H9 (cell line): ENCODE measurements around the gene SLC17A3. TPM values are rescaled to one million over a fixed set of nuclear protein-coding genes. Genes with fewer than 3 reads are reported as not detected.

Experiments used
- DNase-seq: peaks from one replicate; pipeline ENCODE4 v3.0.0-alpha.2; 2017
- H2AFZ ChIP-seq: one replicate; pipeline ENCODE4 v1.6.1; 2013; ENCODE audit warnings: mild to moderate bottlenecking, low read length, control low read depth, moderate library complexity
- H2AK5ac ChIP-seq: 2 replicates; pipeline ENCODE4 v1.6.1; 2013; ENCODE audit warnings: low read length, control low read depth, mixed read lengths; ENCODE audit not compliant: insufficient read length
- H2BK120ac ChIP-seq: one replicate; pipeline ENCODE4 v1.6.1; 2013; ENCODE audit warnings: low read depth, mild to moderate bottlenecking, low read length, control low read depth, inconsistent platforms; ENCODE audit not compliant: poor library complexity, severe bottlenecking
- H2BK12ac ChIP-seq: 2 replicates; pipeline ENCODE4 v1.6.1; 2013; ENCODE audit warnings: low read length, control low read depth, mixed read lengths, low read depth; ENCODE audit not compliant: insufficient read length
- H2BK15ac ChIP-seq: 2 replicates; pipeline ENCODE4 v1.6.1; 2013; ENCODE audit warnings: low read depth, low read length, control low read depth
- H2BK20ac ChIP-seq: one replicate; pipeline ENCODE4 v1.6.1; 2013; ENCODE audit warnings: low read depth, mild to moderate bottlenecking, low read length, control low read depth, inconsistent platforms; ENCODE audit not compliant: poor library complexity, severe bottlenecking
- H2BK5ac ChIP-seq: 2 replicates; pipeline ENCODE4 v1.6.1; 2013; ENCODE audit warnings: low read length, control low read depth, mixed read lengths; ENCODE audit not compliant: insufficient read length
- H3K14ac ChIP-seq: 2 replicates; pipeline ENCODE4 v1.6.1; 2013; ENCODE audit warnings: low read length, control low read depth; ENCODE audit not compliant: insufficient read depth
- H3K18ac ChIP-seq: 2 replicates; pipeline ENCODE4 v1.6.1; 2013; ENCODE audit warnings: low read depth, mild to moderate bottlenecking, mixed read lengths, low read length, control low read depth; ENCODE audit not compliant: insufficient read length
- H3K23ac ChIP-seq: 2 replicates; pipeline ENCODE4 v1.6.1; 2013; ENCODE audit warnings: low read length, control low read depth, mixed read lengths, low read depth; ENCODE audit not compliant: insufficient read length
- H3K23me2 ChIP-seq: 2 replicates; pipeline ENCODE4 v1.6.1; 2013; ENCODE audit warnings: low read depth, mild to moderate bottlenecking, mixed read lengths, low read length, control low read depth; ENCODE audit not compliant: insufficient read length, poor library complexity, severe bottlenecking
- H3K27ac ChIP-seq: 2 replicates; pipeline ENCODE4 v1.5.1; 2013; ENCODE audit warnings: low read length, control low read depth, mixed read lengths, low read depth; ENCODE audit not compliant: insufficient read length
- H3K27me3 ChIP-seq: 2 replicates; pipeline ENCODE4 v1.6.1; 2013; ENCODE audit warnings: low read length, control low read depth, inconsistent platforms; ENCODE audit not compliant: insufficient read depth
- H3K4ac ChIP-seq: 2 replicates; pipeline ENCODE4 v1.6.1; 2013; ENCODE audit warnings: low read depth, mild to moderate bottlenecking, control low read depth, inconsistent platforms, low read length, moderate library complexity
- H3K4me1 ChIP-seq: 2 replicates; pipeline ENCODE4 v1.6.1; 2013; ENCODE audit warnings: low read length, control low read depth, inconsistent platforms; ENCODE audit not compliant: insufficient read depth
- H3K4me2 ChIP-seq: 2 replicates; pipeline ENCODE4 v1.6.1; 2013; ENCODE audit warnings: low read length, control low read depth, mixed read lengths; ENCODE audit not compliant: insufficient read length, insufficient read depth
- H3K56ac ChIP-seq: 2 replicates; pipeline ENCODE4 v1.6.1; 2013; ENCODE audit warnings: low read depth, mild to moderate bottlenecking, mixed read lengths, low read length, control low read depth; ENCODE audit not compliant: insufficient read length
- H3K79me1 ChIP-seq: 2 replicates; pipeline ENCODE4 v1.6.1; 2013; ENCODE audit warnings: low read depth, mild to moderate bottlenecking, moderate library complexity, low read length, control low read depth, inconsistent platforms; ENCODE audit not compliant: insufficient read depth, poor library complexity, severe bottlenecking
- H3K79me2 ChIP-seq: 2 replicates; pipeline ENCODE4 v1.6.1; 2013; ENCODE audit warnings: low read length, control low read depth, inconsistent platforms; ENCODE audit not compliant: insufficient read depth
- H3K9ac ChIP-seq: 2 replicates; pipeline ENCODE4 v1.6.1; 2013; ENCODE audit warnings: low read length, control low read depth, mixed read lengths; ENCODE audit not compliant: insufficient read length; ENCODE audit errors: extremely low read depth
- H3K9me3 ChIP-seq: one replicate; pipeline ENCODE4 v1.6.1; 2013; ENCODE audit warnings: low read depth, low read length, inconsistent platforms; ENCODE audit not compliant: control insufficient read depth
- H3T11ph ChIP-seq: one replicate; pipeline ENCODE4 v1.6.1; 2013; ENCODE audit warnings: mild to moderate bottlenecking, low read length, control low read depth, inconsistent platforms
- H4K20me1 ChIP-seq: one replicate; pipeline ENCODE4 v1.6.1; 2013; ENCODE audit not compliant: control insufficient read depth, insufficient read length, insufficient read depth
- H4K5ac ChIP-seq: 2 replicates; pipeline ENCODE4 v1.6.1; 2013; ENCODE audit warnings: low read depth, mild to moderate bottlenecking, mixed read lengths, low read length, control low read depth; ENCODE audit not compliant: insufficient read length
- H4K8ac ChIP-seq: replicated peaks from 2 replicates; pipeline ENCODE4 v1.6.1; 2013; ENCODE audit warnings: low read length, control low read depth, mixed read lengths, low read depth; ENCODE audit not compliant: insufficient read length
- H4K91ac ChIP-seq: 2 replicates; pipeline ENCODE4 v1.6.1; 2013; ENCODE audit warnings: low read depth, mild to moderate bottlenecking, moderate library complexity, mixed read lengths, low read length, control low read depth; ENCODE audit not compliant: insufficient read length
- H3K27ac Mint-ChIP-seq, 3 experiments: 2 replicates in 2 of 3; 3 replicates in 1 of 3; pipeline ENCODE4 v1.8.0; 2020 to 2021; ENCODE audit warnings: mixed read lengths in 3 of 3, mild to moderate bottlenecking in 1 of 3, moderate library complexity in 1 of 3
- H3K27me3 Mint-ChIP-seq: 2 replicates; pipeline ENCODE4 v1.8.0; 2021; ENCODE audit warnings: low read depth, mild to moderate bottlenecking, moderate library complexity, mixed read lengths
- H3K36me3 Mint-ChIP-seq, 3 experiments: 2 replicates in 2 of 3; 3 replicates in 1 of 3; pipeline ENCODE4 v1.8.0; 2020 to 2021; ENCODE audit warnings: low read depth in 3 of 3, mixed read lengths in 3 of 3; ENCODE audit not compliant: insufficient read depth in 1 of 3
- H3K4me1 Mint-ChIP-seq, 2 experiments: 2 replicates each; pipeline ENCODE4 v1.8.0; 2020; ENCODE audit warnings: mixed read lengths in 2 of 2
- H3K4me3 Mint-ChIP-seq, 2 experiments: 2 replicates in 1 of 2; 3 replicates in 1 of 2; pipeline ENCODE4 v1.8.0; 2020 to 2021; ENCODE audit warnings: mild to moderate bottlenecking in 2 of 2, mixed read lengths in 2 of 2, moderate library complexity in 1 of 2
- H3K9me3 Mint-ChIP-seq, 2 experiments: 2 replicates in 1 of 2; 3 replicates in 1 of 2; pipeline ENCODE4 v1.8.0; 2020; ENCODE audit warnings: mild to moderate bottlenecking in 2 of 2, mixed read lengths in 2 of 2, moderate library complexity in 1 of 2
- WGBS: extraction: QIAGEN DNeasy Blood & Tissue Kit; methylation state at CpG from one replicate; pipeline ENCODE4 v1.1.7; 2013; ENCODE audit warnings: missing lambda C conversion rate, low lambda C conversion rate, mixed read lengths; ENCODE audit not compliant: insufficient read length; ENCODE audit errors: extremely low coverage; 5-methylcytosine and 5-hydroxymethylcytosine counted together
- total RNA-seq: library from RNA; stranded (reverse); gene quantifications from 2 replicates; pipeline ENCODE4 v1.2.1, GENCODE V29; 2021
- TF ChIP-seq, protein P1 (sequence below): fragments of 200-600 bp; sonication (generic); conservative IDR thresholded peaks from 3 replicates; pipeline ENCODE4 v1.8.0; 2021; ENCODE audit warnings: antibody characterized with exemption, mild to moderate bottlenecking

SLC17A3 gene
- total RNA-seq, 1 experiment from 2014 or later = not detected

DNA sequence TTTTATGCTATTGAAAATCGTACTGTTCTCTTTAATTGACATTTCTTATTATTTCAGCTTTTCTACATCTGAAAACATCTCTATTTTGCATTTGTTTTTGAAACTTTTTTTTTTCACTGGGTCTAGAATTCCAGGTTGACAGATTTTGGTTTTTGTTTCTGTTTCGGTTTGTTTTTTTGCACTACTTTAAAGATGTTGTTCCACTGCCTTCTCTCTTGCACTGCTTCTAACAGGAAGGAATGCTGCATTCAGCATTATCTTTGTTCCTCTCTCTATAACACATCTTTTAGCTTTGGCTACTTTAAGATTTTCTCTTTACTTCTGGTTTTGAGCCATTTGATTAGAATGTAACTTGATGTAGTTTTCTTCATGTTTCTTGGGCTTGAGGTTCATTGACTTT, 22.1 kb downstream of the SLC17A3 start:
- Histone ChIP-seq H3K9ac (no peak overlapping the region), H3K23ac (no peak overlapping the region), H4K91ac (no peak overlapping the region), H2BK20ac (no peak overlapping the region), H3K4ac (no peak overlapping the region), H4K8ac (no peak overlapping the region), H3K4me2 (no peak overlapping the region), H3K79me2 (no peaks in the 10 kb centered on the region), H3K79me1 (no peaks in the 10 kb centered on the region), H3K56ac (no peak overlapping the region), H4K20me1 (no peaks in the 10 kb centered on the region), H2BK15ac (no peak overlapping the region), H2BK12ac (no peak overlapping the region), H3T11ph (no peak overlapping the region), H2AK5ac (no peak overlapping the region), H2AFZ (no peak overlapping the region), H4K5ac (no peak overlapping the region), H3K23me2 (no peaks in the 10 kb centered on the region), H3K4me1 (peaks cover 5% of the 10 kb centered on the region; the same call in 1 of the 2 replicates), H3K27ac (no peak overlapping the region), H3K9me3 (no peaks in the 10 kb centered on the region), H3K18ac (no peak overlapping the region), H2BK120ac (no peak overlapping the region), H3K14ac (no peak overlapping the region), H3K27me3 (no peaks in the 10 kb centered on the region), H2BK5ac (no peak overlapping the region)
- no peak overlapping the region for H3K4me3 Mint-ChIP-seq
- H3K36me3 Mint-ChIP-seq = no peaks in the 10 kb centered on the region
- TF ChIP-seq, protein P1, sequence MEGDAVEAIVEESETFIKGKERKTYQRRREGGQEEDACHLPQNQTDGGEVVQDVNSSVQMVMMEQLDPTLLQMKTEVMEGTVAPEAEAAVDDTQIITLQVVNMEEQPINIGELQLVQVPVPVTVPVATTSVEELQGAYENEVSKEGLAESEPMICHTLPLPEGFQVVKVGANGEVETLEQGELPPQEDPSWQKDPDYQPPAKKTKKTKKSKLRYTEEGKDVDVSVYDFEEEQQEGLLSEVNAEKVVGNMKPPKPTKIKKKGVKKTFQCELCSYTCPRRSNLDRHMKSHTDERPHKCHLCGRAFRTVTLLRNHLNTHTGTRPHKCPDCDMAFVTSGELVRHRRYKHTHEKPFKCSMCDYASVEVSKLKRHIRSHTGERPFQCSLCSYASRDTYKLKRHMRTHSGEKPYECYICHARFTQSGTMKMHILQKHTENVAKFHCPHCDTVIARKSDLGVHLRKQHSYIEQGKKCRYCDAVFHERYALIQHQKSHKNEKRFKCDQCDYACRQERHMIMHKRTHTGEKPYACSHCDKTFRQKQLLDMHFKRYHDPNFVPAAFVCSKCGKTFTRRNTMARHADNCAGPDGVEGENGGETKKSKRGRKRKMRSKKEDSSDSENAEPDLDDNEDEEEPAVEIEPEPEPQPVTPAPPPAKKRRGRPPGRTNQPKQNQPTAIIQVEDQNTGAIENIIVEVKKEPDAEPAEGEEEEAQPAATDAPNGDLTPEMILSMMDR = no peak
- peak overlapping the region in 1 of 3 experiments; percentile 1; a peak in 1 of 7 replicates for H3K27ac Mint-ChIP-seq
- no peak for DNase-seq
- H3K9me3 Mint-ChIP-seq = peaks cover 0 to 2% of the 10 kb centered on the region in 2 experiments; a peak in 2 of 5 replicates
- WGBS = no CpG with 5 or more reads among the region's 2 CpGs
- peaks cover 9% of the 10 kb centered on the region in 2 experiments for H3K4me1 Mint-ChIP-seq
- peaks cover 1% of the 10 kb centered on the region for H3K27me3 Mint-ChIP-seq
